Fibroblast of lung (primary cell): ENCODE data around the gene LMO2. TPM values are rescaled to one million over a fixed set of nuclear protein-coding genes. Genes with fewer than 3 reads are reported as not detected.
"Not testable (repeated sequence)": the region's sequence is repeated elsewhere in the genome, so short reads cannot be mapped to it uniquely, and the experiment has no call there.

ENCODE experiments used
- DNase-seq, 2 donors: peaks; one replicate each; pipeline versions ENCODE4 v3.0.0 to v3.0.0-alpha.2; 2010; ENCODE audit warnings: low read depth in 2 of 2
- H2AFZ ChIP-seq: 2 replicates; pipeline ENCODE4 v1.5.1; 2012; ENCODE audit warnings: low read length, control low read depth, inconsistent platforms
- H3K27ac ChIP-seq: 2 replicates; pipeline ENCODE4 v1.5.1; 2011; ENCODE audit warnings: low read length, control low read depth; ENCODE audit not compliant: insufficient read depth
- H3K27me3 ChIP-seq: 2 replicates; pipeline ENCODE4 v1.5.1; 2011; ENCODE audit warnings: mild to moderate bottlenecking, low read length; ENCODE audit not compliant: control insufficient read depth, insufficient read depth
- H3K36me3 ChIP-seq: 2 replicates; pipeline ENCODE4 v1.5.1; 2011; ENCODE audit warnings: low read length; ENCODE audit not compliant: control insufficient read depth, insufficient read depth
- H3K4me1 ChIP-seq: 2 replicates; pipeline ENCODE4 v1.5.1; 2011; ENCODE audit warnings: low read length; ENCODE audit not compliant: control insufficient read depth, insufficient read depth; ENCODE audit errors: extremely low read depth
- H3K4me2 ChIP-seq: 2 replicates; pipeline ENCODE4 v1.5.1; 2011; ENCODE audit warnings: low read length, control low read depth; ENCODE audit not compliant: insufficient read depth; ENCODE audit errors: extremely low read depth
- H3K4me3 ChIP-seq, 4 experiments: fragments of 200-600 bp in 1 of 4; sonication (generic) in 1 of 4; replicated peaks in 1 of 4; 2 replicates each; pipeline ENCODE4 v1.5.1; 2011 to 2016; ENCODE audit warnings: low read length in 4 of 4, low read depth in 3 of 4, mild to moderate bottlenecking in 3 of 4, control low read depth in 2 of 4, inconsistent platforms in 1 of 4, mixed read lengths in 1 of 4; ENCODE audit not compliant: insufficient read depth in 1 of 4; ENCODE audit errors: control extremely low read depth in 1 of 4
- H3K79me2 ChIP-seq: 2 replicates; pipeline ENCODE4 v1.5.1; 2012; ENCODE audit warnings: mild to moderate bottlenecking, low read length, inconsistent platforms; ENCODE audit not compliant: control insufficient read depth, insufficient read depth
- H3K9ac ChIP-seq: 2 replicates; pipeline ENCODE4 v1.5.1; 2011; ENCODE audit warnings: mild to moderate bottlenecking, low read length, control low read depth; ENCODE audit not compliant: insufficient read depth
- H3K9me3 ChIP-seq: 2 replicates; pipeline ENCODE4 v1.5.1; 2012; ENCODE audit warnings: low read depth, low read length; ENCODE audit not compliant: control insufficient read depth, insufficient read depth
- H4K20me1 ChIP-seq: 2 replicates; pipeline ENCODE4 v1.5.1; 2011; ENCODE audit warnings: low read length; ENCODE audit not compliant: control insufficient read depth, insufficient read depth; ENCODE audit errors: extremely low read depth
- CTCF ChIP-seq, 2 donors: IDR thresholded peaks in 1 of 2; conservative IDR thresholded peaks in 1 of 2; 1 replicate in 1 of 2; 2 replicates in 1 of 2; pipeline ENCODE4 v1.5.1; 2011 to 2012; ENCODE audit warnings: low read length in 2 of 2, control low read depth in 1 of 2, inconsistent platforms in 1 of 2, low read depth in 1 of 2, mild to moderate bottlenecking in 1 of 2
- EZH2 ChIP-seq: IDR thresholded peaks from 2 replicates; pipeline ENCODE4 v1.5.1; 2012; ENCODE audit warnings: low read length, control low read depth, mild to moderate bottlenecking; ENCODE audit errors: missing control alignments
- polyA plus RNA-seq, 2 donors: library from polyadenylated mRNA; depleted of rRNA in 1 of 2; stranded (reverse) in 1 of 2; unstranded in 1 of 2; fragments of >200 nt; gene quantifications; 2 replicates each; pipeline ENCODE4 v1.2.1, GENCODE V29; 2011 to 2012; ENCODE audit warnings: missing spikeins in 1 of 2
- total RNA-seq: library from RNA; depleted of rRNA; stranded (reverse); fragments of >200 nt; gene quantifications from 2 replicates; pipeline ENCODE4 v1.2.1, GENCODE V29; 2014

LMO2 gene
- total and polyA plus RNA-seq, 2 donors (not counting 1 experiment from before 2014, with no cell fraction given): 0.03 to 0.17 TPM

GRCh38 chr11:33842236-33842915, 49.5 kb downstream of the LMO2 start:
- Histone ChIP-seq H3K27ac (no peak overlapping the region), H3K9me3 (no peaks in the 10 kb centered on the region), H4K20me1 (no peaks in the 10 kb centered on the region), H3K79me2 (no peaks in the 10 kb centered on the region), H3K36me3 (no peaks in the 10 kb centered on the region), H3K4me1 (no peaks in the 10 kb centered on the region), H3K4me3 (no peak overlapping the region), H2AFZ (no peak overlapping the region), H3K4me2 (no peak overlapping the region), H3K27me3 (peaks cover 13% of the 10 kb centered on the region), H3K9ac (no peak overlapping the region)
- no peak for DNase-seq
- no peak for TF ChIP-seq EZH2
- TF ChIP-seq CTCF (conservative IDR thresholded peaks at IDR 0.05 in 1 of 2, IDR thresholded peaks at IDR 0.05 in 1 of 2; ENCODE audit: low read depth in 1 of 2, low read length in 2 of 2): no peak

GRCh38 chr11:33838234-33838633, 53.6 kb downstream of the LMO2 start:
- H3K4me2 ChIP-seq, DNase-seq, H3K27me3 ChIP-seq, H3K9ac ChIP-seq, H2AFZ ChIP-seq, H4K20me1 ChIP-seq, H3K79me2 ChIP-seq, H3K4me3 ChIP-seq, H3K9me3 ChIP-seq, H3K36me3 ChIP-seq, H3K27ac ChIP-seq, H3K4me1 ChIP-seq: not testable (repeated sequence)

- not testable (repeated sequence) for H3K4me3 ChIP-seq, H3K9me3 ChIP-seq, H3K9ac ChIP-seq, H4K20me1 ChIP-seq, H3K4me1 ChIP-seq, H3K36me3 ChIP-seq, H3K4me2 ChIP-seq, H3K27ac ChIP-seq, H3K27me3 ChIP-seq, H3K79me2 ChIP-seq, H2AFZ ChIP-seq, DNase-seq
Measured at GRCh38 chr11:33837334-33837733, 54.5 kb downstream of the LMO2 start.

GRCh38 chr11:33835143-33835878, 56.6 kb downstream of the LMO2 start:
- Histone ChIP-seq H2AFZ (no peak overlapping the region), H3K4me1 (no peaks in the 10 kb centered on the region), H4K20me1 (no peaks in the 10 kb centered on the region), H3K79me2 (no peaks in the 10 kb centered on the region), H3K9me3 (no peaks in the 10 kb centered on the region), H3K27ac (no peak overlapping the region), H3K27me3 (peaks cover 4% of the 10 kb centered on the region), H3K36me3 (no peaks in the 10 kb centered on the region), H3K4me2 (peak overlapping the region; percentile 40), H3K4me3 (no peak overlapping the region), H3K9ac (no peak overlapping the region)
- peak; percentile 75 to 80 for DNase-seq
- TF ChIP-seq CTCF (conservative IDR thresholded peaks at IDR 0.05 in 1 of 2, IDR thresholded peaks at IDR 0.05 in 1 of 2; ENCODE audit: low read depth in 1 of 2, low read length in 2 of 2): peak in 1 of 2 donors; percentile 25
- TF ChIP-seq EZH2: no peak
